ENCODE data around the gene CRYGD. TPM values are rescaled to one million over a fixed set of nuclear protein-coding genes. Genes with fewer than 3 reads are reported as not detected.

The CRYGD gene
- total and polyA plus RNA-seq, 2 of the 13 experiments (the other 11 are each of a cell fraction or from before 2014, with no cell fraction given): not detected

DNA sequence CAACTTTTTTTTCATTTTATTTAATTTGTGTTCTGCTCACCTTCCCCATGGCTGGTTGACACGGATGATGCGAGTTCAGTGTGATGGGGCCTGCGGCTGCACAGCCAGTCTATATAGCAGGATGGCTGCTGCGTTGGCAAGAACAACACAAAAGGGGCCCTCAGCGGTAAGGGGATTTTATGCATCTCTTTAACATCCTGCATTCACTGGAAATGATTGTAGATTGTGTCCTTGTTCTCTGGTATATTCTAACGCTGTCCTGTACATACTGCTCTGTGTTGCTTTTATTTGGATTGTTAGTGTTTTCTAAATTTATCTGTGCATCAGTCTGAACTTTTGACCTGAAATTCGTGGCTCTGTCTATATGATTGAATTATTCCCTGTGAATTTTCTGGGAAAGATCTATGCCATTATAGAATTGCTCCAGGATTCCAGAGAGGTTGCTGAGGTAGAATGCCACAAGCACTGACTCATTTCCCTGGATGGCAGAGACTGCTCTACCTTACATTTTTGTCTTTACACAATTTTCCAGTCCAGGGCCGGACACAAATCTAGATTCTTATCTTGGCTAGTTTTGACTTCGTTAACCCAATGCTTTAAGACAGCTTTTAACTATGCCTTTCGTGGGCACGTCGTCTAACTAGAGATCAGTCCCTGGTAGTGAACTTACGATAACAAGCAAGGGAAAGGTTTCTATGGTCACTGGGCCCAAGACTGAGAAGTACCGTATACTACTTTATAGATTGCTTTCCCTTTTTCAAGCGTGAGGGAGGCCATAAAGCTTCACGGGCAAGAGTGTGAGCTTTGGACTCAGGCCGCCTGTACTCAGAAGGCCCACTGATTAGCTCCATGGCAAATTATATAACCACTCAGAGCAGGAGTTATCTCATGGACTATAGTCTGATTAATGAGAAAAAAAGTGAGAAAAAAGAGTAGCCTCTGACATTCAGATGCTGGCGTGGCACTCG lies 5.7 kb upstream of the CRYGD start, which contains the start of gene CRYGC (continued):
- TF ChIP-seq ZNF362 (CRISPR knock-in tag; IDR thresholded peaks at IDR 0.05; ENCODE audit: borderline replicate concordance) (peak; percentile 58; the same call in 1 of the 2 replicates), ZNF644 (CRISPR knock-in tag; IDR thresholded peaks at IDR 0.05; ENCODE audit: low read depth) (peak; percentile 72; the same call in 1 of the 2 replicates), E2F2 (CRISPR knock-in tag; IDR thresholded peaks at IDR 0.05; ENCODE audit: borderline replicate concordance) (no peak), ZNF878 (CRISPR knock-in tag; IDR thresholded peaks at IDR 0.05) (peak; percentile 82; the same call in 1 of the 2 replicates), IRX3 (CRISPR knock-in tag; IDR thresholded peaks at IDR 0.05; ENCODE audit: borderline replicate concordance, low read depth) (no peak), CBFB (CRISPR knock-in tag; IDR thresholded peaks at IDR 0.05) (no peak), ZNF792 (CRISPR knock-in tag; IDR thresholded peaks at IDR 0.05) (peak; percentile 54; the same call in 1 of the 2 replicates), SUZ12 (IDR thresholded peaks at IDR 0.05; ENCODE audit: low read depth, low read length) (no peak), ZNF570 (CRISPR knock-in tag; IDR thresholded peaks at IDR 0.05; ENCODE audit: borderline replicate concordance) (no peak), XBP1 (CRISPR knock-in tag; IDR thresholded peaks at IDR 0.05) (no peak), ATRX (CRISPR knock-in tag; IDR thresholded peaks at IDR 0.05; ENCODE audit: borderline replicate concordance) (no peak), RBM39 (IDR thresholded peaks at IDR 0.05; ENCODE audit: low read depth, low read length, poor library complexity, severe bottlenecking) (no peak), JDP2 (CRISPR knock-in tag; IDR thresholded peaks at IDR 0.05; ENCODE audit: borderline replicate concordance) (no peak), POLR2AphosphoS2 (IDR thresholded peaks at IDR 0.05; ENCODE audit: low read depth, low read length) (no peak), HES4 (CRISPR knock-in tag; IDR thresholded peaks at IDR 0.05; ENCODE audit: borderline replicate concordance) (no peak), KMT2B (CRISPR knock-in tag; IDR thresholded peaks at IDR 0.05) (no peak), ATM (IDR thresholded peaks at IDR 0.05; ENCODE audit: borderline replicate concordance) (no peak), SNRNP70 (IDR thresholded peaks at IDR 0.05; ENCODE audit: low read depth, low read length) (no peak), ZNF367 (CRISPR knock-in tag; IDR thresholded peaks at IDR 0.05; ENCODE audit: borderline replicate concordance) (no peak), ZNF629 (CRISPR knock-in tag; conservative IDR thresholded peaks at IDR 0.05) (no peak), NKX3-1 (CRISPR knock-in tag; IDR thresholded peaks at IDR 0.05) (no peak)
- TF ChIP-seq, protein P1, sequence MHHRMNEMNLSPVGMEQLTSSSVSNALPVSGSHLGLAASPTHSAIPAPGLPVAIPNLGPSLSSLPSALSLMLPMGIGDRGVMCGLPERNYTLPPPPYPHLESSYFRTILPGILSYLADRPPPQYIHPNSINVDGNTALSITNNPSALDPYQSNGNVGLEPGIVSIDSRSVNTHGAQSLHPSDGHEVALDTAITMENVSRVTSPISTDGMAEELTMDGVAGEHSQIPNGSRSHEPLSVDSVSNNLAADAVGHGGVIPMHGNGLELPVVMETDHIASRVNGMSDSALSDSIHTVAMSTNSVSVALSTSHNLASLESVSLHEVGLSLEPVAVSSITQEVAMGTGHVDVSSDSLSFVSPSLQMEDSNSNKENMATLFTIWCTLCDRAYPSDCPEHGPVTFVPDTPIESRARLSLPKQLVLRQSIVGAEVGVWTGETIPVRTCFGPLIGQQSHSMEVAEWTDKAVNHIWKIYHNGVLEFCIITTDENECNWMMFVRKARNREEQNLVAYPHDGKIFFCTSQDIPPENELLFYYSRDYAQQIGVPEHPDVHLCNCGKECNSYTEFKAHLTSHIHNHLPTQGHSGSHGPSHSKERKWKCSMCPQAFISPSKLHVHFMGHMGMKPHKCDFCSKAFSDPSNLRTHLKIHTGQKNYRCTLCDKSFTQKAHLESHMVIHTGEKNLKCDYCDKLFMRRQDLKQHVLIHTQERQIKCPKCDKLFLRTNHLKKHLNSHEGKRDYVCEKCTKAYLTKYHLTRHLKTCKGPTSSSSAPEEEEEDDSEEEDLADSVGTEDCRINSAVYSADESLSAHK (CRISPR knock-in tag; IDR thresholded peaks at IDR 0.05; ENCODE audit: borderline replicate concordance): no peak
- TF ChIP-seq, protein P2, sequence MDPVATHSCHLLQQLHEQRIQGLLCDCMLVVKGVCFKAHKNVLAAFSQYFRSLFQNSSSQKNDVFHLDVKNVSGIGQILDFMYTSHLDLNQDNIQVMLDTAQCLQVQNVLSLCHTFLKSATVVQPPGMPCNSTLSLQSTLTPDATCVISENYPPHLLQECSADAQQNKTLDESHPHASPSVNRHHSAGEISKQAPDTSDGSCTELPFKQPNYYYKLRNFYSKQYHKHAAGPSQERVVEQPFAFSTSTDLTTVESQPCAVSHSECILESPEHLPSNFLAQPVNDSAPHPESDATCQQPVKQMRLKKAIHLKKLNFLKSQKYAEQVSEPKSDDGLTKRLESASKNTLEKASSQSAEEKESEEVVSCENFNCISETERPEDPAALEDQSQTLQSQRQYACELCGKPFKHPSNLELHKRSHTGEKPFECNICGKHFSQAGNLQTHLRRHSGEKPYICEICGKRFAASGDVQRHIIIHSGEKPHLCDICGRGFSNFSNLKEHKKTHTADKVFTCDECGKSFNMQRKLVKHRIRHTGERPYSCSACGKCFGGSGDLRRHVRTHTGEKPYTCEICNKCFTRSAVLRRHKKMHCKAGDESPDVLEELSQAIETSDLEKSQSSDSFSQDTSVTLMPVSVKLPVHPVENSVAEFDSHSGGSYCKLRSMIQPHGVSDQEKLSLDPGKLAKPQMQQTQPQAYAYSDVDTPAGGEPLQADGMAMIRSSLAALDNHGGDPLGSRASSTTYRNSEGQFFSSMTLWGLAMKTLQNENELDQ (CRISPR knock-in tag; IDR thresholded peaks at IDR 0.05; ENCODE audit: borderline replicate concordance): no peak

Data from HepG2 (cell line).